Non-pigmented ciliary epithelial cell (primary cell): ENCODE results near the gene NPIPB9.
"Not testable (repeated sequence)": the region's sequence is repeated elsewhere in the genome, so short reads cannot be mapped to it uniquely, and the experiment has no call there.

Experiments
- DNase-seq: peaks from one replicate; pipeline ENCODE4 v3.0.0-alpha.2; 2010; ENCODE audit warnings: low read depth

Gene NPIPB9

DNA sequence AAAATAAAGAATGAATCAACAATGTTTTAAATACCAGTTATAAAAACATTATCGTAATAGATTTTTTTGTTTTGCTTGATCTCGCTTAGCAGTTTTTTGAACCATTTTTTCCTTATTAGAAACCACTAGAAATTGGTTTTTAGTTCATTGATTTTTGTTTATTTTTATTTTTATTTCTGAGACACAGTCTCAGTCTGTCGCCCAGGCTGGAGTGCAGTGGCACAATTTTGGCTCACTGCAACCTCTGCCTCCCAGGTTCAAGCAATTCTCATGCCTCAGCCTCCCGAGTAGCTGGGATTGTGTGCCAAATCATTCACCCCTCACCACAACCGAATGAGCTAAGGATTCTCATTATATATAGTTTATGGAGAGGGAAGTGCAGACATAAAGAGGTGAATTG, at the start of gene NPIPB9:
Gene NPIPB9, plus strand, starts transcription at position 301 of the 400 bp plus-strand sequence.
- not testable (repeated sequence) for DNase-seq

GRCh38 chr16:28704246-28704645, 47.3 kb upstream of the NPIPB9 start:
- DNase-seq: not testable (repeated sequence)

DNA sequence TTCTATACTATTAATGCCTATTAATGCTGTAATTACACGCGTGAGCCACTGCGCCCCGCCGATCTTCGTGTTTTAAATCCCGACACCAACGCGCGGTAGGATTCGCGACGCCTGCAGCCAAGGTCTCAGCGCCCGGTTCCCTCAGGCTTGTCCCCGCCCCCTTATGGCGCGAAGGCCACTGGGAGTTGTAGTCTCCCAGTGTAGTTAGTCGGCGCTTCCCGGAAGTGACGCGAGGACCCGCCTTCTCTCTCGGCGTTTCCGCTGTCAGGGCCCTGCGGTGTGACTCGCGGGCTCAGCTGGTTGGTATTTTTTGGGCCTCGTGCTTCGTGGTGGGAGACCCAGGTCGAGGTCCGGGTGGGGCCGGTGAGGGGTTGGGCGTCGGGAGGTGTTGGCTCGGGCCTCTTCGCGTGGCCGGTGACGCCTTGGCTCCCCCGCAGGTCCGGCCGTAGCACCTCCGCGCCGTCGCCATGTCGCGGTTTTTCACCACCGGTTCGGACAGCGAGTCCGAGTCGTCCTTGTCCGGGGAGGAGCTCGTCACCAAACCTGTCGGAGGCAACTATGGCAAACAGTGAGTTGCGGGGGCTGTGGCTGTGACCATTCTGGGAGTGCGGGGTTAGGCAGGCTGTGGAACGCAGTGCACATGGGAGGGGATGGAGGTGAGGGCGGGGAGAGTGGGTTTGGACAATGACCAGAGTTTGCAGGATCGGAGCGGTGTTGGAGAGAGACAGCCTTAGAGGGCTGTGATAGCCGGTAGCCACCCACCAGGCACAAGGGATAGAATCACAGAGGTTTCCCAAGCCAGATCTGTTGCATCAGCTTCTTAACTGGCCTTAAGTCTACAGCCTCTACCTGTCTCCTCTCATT, 40.1 kb upstream of the NPIPB9 start, which contains the start of gene EIF3C:
Gene EIF3C, plus strand, starts transcription at position 245 of the 864 bp plus-strand sequence. Its CDS starts 223 bp downstream, at position 468.
- DNase-seq: not testable (repeated sequence)

DNA sequence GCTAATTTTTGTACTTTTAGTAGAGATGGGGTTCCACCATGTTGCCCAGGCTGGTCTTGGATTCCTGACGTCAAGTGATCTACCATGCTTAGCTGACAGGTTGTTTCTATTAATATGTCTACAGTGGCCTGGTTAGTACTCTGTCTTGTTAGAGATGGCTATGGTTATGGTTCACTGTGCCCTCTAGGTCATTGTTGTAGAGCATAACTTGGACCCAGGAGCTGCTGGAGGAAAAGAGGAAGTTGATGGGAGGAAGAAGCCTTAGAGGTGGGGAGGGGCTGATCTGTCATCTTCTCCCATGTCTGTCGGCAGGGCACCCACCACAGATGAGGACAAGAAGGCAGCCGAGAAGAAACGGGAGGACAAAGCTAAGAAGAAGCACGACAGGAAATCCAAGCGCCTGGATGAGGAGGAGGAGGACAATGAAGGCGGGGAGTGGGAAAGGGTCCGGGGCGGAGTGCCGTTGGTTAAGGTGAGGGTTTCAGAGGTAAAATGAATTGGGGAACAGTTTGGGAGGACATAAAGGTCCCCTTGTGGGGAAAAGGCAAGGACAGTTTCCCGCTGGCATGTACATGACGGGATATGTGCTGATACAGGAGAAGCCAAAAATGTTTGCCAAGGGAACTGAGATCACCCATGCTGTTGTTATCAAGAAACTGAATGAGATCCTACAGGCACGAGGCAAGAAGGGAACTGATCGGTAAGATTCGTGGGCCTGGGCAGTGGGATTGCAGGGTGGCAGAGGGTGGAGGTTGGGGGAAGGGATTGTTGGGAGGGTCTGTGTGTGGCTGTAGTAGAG, 28.5 kb upstream of the NPIPB9 start:
- DNase-seq: not testable (repeated sequence)

DNA sequence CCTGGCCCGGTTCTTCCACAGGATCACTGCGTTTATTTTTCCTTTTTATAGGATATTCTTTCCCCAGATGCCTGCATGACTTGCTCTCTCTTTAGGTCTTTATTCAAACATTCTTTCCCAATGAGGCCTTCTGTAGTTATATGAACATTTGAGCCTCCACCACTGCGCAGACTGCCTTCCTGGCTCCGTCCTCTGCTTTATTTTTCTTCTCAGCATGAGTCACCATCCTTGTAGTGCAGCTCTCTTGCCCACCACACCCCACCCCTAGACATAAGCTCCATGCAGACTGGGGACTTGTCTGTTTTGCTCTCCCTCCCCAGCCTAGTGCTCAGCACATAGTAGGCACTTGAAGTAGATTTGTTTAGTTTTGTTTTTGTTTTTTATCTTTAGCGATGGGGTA, 20.3 kb upstream of the NPIPB9 start:
- DNase-seq: not testable (repeated sequence)

DNA sequence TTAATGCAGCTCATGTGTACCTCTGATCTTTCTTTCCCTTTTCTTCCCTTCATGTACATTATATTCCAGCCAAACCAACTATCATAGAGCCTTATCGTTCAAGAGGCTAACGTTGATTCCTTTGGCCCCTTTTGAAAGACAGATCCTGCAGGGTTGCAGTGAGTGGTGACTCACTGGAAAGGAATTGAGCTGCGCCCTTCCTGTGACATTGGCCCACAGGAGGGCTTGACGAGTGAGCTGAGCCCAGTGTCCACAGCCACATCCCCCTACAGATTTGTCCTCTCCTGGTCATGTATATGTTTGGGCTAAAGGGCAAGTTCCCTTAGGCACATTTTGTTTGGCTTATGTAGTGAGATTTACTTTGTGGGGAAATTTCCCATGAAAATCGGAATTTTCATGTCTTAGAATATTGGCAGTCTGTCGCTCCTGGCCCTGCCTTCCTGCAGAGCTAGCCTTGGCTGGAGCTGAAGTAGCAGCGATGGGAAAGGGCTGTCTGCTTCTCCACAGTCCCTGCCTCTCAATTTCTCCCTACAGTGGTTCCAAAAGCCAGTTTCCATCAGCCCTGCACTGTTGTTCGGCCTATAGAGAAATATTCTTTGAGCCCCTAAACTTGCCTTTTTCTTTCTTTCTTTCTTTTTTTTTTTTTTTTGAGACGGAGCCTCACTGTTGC, 19.0 kb upstream of the NPIPB9 start:
- not testable (repeated sequence) for DNase-seq

GRCh38 chr16:28739787-28740186, 11.8 kb upstream of the NPIPB9 start:
- not testable (repeated sequence) for DNase-seq

DNA sequence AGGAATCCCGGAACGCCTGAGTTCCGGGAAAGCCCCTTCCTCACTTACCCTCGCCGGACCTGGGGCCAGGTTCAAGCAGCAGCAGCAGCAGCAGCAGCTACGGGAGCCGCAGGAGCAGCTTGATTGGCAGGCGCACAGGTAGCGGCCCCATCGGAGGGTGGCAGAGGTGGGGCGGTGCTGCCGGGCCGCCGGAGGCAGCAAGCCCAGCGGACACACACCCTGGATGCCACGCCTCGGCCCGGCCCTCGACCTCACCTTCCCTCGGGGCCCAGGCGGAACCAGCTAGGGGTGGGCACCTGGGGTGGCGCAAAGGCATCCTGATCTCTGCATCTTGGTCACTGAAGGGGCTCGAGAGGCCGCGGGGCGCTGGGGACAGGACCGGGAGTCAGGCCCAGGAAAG, 11.0 kb upstream of the NPIPB9 start:
- not testable (repeated sequence) for DNase-seq

DNA sequence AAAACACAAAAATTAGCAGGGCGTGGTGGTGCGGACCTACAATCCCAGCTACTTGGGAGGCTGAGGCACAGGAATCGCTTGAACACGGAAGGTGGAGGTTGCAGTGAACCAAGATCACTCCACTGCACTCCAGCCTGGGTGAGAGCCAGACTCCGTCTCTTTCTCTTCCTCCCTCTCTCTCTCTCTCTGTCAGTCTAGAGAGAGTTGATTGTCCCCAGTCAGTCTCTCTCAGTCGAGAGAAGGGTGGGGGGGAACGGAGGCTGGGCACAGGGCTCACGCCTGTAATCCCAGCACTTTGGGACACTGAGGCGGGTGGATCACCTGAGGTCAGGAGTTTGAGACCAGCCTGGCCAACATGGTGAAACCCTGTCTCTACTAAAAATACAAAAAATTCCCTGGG, 10.3 kb upstream of the NPIPB9 start:
- DNase-seq: not testable (repeated sequence)

DNA sequence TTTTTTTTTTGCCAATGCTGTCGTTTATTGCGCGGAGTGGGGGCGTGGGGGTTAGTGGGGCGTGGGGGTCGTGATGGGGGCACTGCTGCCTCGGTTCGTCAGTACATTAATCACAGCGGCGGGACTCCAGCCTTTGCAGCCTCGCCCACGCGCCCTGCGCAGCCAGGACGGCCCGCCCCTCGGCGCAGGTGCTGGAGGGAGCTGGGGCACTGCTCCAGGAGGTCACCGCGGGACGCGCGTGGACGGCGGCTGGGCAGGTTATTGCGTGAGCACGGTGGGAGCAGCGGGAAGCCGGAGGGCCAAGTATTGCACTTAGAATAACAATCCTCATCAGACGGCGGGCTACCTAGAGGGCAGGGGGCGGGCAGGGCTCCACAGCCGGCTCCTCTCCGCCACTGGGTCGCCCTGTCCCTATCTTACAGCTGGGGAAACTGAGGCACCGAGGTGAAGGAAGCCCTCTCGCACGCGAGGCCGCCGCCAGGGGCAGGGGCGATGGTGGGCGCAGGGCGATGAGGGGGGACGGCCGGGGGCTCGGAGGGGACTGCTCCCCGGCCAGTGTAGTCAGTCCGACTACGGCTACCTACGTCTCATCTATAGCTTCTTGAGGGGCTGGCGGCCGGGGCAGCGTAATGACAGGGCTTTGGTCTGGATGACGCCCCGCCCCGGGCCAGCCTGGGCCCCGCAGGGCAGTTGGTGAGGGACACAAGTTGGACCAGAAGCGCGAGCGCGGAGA, 4.8 kb upstream of the NPIPB9 start:
- not testable (repeated sequence) for DNase-seq

GRCh38 chr16:28749997-28750465, 1.6 kb upstream of the NPIPB9 start:
- not testable (repeated sequence) for DNase-seq

DNA sequence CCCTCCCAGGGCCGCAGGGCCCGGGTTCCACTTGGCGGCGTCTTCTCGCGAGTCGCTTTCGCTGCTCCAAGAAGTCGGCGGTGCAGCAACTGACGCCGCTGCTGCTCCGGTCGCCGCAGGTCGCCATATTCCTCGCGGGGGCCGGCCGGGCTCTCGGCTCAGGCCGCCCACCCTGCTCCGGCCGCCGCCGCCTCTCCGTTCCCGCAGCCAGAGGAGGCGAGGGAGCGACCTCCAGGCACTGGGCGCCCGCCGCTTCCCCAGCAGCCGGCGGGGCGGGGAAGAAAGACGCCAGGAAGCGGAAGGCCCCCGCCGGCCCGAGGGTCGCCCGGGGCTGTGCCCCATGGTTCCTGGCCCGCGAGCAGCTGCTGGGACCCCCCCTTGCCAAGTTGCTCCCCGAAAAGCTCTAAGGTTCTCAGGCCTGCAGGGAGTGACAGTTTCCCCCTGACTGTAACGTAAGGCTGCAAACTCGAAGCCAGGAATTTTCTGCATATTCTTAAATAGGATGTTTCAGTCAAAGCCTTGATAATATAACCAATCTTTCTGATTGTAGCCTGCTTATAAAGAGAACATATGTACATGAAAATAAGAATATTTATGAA, 1.0 kb upstream of the NPIPB9 start:
- not testable (repeated sequence) for DNase-seq

DNA sequence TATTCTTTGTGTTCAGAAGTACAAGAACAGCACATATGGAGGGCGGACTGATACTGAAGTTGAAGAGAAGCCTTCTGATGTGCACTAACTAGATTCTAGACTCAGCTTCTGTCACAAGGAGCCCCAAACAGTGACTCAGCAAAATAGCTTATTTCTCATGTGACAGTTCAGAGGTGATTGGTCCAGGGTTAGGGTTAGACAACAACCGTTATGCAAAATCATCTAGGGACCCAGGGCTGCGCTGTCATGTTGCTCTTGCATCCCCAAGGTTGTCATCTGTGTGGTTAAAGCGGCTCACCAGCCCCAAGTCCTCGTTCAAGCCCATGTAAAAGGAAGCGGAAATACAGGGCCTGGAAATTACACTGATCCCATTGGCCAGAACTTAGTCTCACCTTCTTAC, 30.1 kb downstream of the NPIPB9 start:
- DNase-seq: not testable (repeated sequence)

DNA sequence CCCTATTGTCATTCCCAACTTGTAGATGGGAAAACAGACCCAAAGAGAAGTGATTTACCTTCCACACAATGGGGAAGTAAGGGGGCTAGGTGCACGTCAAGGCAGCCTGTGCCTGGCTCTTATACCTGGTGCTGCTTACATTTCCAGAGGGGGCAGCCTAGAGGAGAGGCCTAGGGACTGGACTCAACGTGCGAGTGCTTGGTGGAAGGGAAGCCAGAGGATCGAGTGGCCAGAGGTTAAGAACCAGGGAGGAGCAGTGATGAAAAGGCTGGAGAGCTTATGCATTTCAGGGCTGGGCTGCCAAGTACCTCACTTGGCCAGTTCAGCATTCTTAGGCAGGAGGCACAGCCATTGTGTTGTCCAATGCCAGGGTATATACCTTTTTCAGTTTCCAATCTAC, 30.8 kb downstream of the NPIPB9 start:
- not testable (repeated sequence) for DNase-seq

- not testable (repeated sequence) for DNase-seq
Observed at GRCh38 chr16:28802235-28803019, 50.8 kb downstream of the NPIPB9 start.

GRCh38 chr16:28807445-28808120, 56.0 kb downstream of the NPIPB9 start:
- not testable (repeated sequence) for DNase-seq

- DNase-seq: no peak
Observed at GRCh38 chr16:28820016-28820415, 68.4 kb downstream of the NPIPB9 start.

DNA sequence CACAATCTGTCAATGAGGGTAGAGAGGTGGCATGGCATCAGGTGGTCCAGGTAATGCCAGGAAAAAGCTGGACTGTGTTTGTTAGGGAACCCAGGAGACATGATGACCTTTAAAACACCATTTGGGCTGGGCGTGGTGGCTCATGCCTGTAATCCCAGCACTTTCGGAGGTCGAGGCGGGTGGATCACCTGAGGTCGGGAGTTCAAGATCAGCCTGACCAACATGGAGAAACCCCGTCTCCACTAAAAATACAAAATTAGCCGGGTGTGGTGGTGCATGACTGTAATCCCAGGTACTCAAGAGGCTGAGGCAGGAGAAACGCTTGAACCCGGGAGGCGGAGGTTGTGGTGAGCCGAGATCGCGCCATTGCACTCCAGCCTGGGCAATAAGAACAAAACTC, 69.0 kb downstream of the NPIPB9 start:
- not testable (repeated sequence) for DNase-seq

- no peak for DNase-seq
Observed at GRCh38 chr16:28821874-28822519, 70.4 kb downstream of the NPIPB9 start.
